ENCODE data around the gene GRM6. TPM values are rescaled to one million over a fixed set of nuclear protein-coding genes. Genes with fewer than 3 reads are reported as not detected.

GRM6 gene
- total RNA-seq, 2 experiments from 2014 or later, result not detected

DNA sequence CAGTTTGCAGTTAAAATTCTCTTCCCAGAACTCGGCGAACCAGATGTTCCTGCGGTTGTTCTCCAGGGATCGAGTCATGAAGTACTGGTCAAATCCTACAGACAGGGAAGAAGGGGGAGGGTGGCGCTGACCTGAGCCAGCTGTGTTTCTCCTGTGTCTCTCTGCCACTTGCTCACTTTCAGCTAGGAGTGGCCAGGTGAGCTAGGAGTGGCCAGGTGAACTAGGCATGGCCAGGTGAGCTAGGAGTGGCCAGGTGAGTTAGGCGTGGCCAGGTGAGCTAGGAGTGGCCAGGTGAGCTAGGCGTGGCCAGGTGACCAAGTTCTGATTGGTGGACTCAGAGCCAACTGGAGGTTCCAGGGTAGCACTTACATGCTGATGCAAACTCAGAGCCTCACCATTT is 5.8 kb downstream of the GRM6 start:
- H3K9me3 Mint-ChIP-seq, result peaks cover 3% of the 10 kb centered on the region
- Histone ChIP-seq H3K4me1 (ENCODE audit: insufficient read depth, low read length) (no peaks in the 10 kb centered on the region), H3K27me3 (ENCODE audit: control insufficient read depth in 1 of 2, insufficient read depth in 2 of 2, low read length in 2 of 2) (peaks cover 14 to 16% of the 10 kb centered on the region in 2 experiments), H3K36me3 (ENCODE audit: insufficient read depth, low read length) (no peaks in the 10 kb centered on the region), H3K9me3 (ENCODE audit: control insufficient read depth in 1 of 2, insufficient read depth in 1 of 2, low read length in 2 of 2) (peaks cover 10 to 90% of the 10 kb centered on the region in 2 experiments), H3K27ac (ENCODE audit: low read depth in 1 of 2, low read length in 2 of 2) (no peak overlapping the region), H3K4me3 (ENCODE audit: low read length) (no peak overlapping the region)
- no peak overlapping the region for H3K4me3 Mint-ChIP-seq
- no peak for TF ChIP-seq CTCF (IDR thresholded peaks at IDR 0.05)
- POLR2A ChIA-PET, result no interaction called here
- no peak for DNase-seq
- H3K4me1 Mint-ChIP-seq (ENCODE audit: low read depth), result no peaks in the 10 kb centered on the region
- CTCF ChIA-PET, result no interaction called here
- ATAC-seq (ENCODE audit: poor library complexity), result no peak
- no peaks in the 10 kb centered on the region for H3K36me3 Mint-ChIP-seq (ENCODE audit: low read depth)
- intact Hi-C loops (cut with DNase I, micrococcal nuclease), result no loop called here
- H3K27ac Mint-ChIP-seq, result no peak overlapping the region
- H3K27me3 Mint-ChIP-seq, result peaks cover 24% of the 10 kb centered on the region

DNA sequence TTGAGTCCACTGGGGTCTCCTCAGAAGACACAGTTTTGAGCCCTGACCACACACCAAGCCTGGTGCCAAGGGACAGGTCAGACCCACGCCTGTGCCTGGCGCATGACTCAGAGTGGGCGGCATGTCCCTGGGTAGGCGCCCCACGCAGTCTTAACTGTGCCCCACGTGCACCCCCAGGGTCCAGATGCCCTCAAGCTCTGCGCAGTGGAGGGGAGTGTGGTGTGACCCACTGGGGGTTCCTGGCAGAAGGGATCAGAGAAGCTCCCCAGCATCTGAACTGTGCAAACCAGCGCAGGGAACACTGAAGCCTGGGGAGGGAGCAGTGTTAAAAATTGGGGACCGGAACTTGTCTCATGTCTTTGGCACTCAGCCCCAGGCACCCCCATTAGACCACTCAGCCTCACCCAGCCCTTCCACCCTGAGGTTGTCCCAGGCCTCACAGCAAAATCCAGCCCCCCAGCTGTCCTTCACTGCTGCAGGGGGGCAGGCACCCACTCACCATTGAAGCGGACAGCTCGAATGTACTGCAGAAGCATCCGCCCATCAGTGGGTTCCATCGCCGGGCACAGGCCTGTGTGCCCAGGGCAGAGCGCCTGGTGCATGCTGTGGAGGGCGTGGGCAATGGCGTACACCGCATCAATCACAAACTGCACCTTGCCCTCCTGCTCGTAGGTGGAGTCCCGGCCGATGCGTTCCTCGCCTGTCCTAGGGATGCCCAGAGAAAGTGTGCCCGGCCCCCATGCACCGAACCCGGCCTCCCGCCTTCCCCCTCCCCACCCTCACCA is 6.5 kb downstream of the GRM6 start:
- H3K4me3 Mint-ChIP-seq, result no peak overlapping the region
- Histone ChIP-seq H3K27ac (ENCODE audit: low read depth in 1 of 2, low read length in 2 of 2) (no peak overlapping the region), H3K4me3 (ENCODE audit: low read length) (no peak overlapping the region), H3K27me3 (ENCODE audit: control insufficient read depth in 1 of 2, insufficient read depth in 2 of 2, low read length in 2 of 2) (peaks cover 11 to 12% of the 10 kb centered on the region in 2 experiments), H3K4me1 (ENCODE audit: insufficient read depth, low read length) (no peaks in the 10 kb centered on the region), H3K9me3 (ENCODE audit: control insufficient read depth in 1 of 2, insufficient read depth in 1 of 2, low read length in 2 of 2) (peaks cover 12 to 90% of the 10 kb centered on the region in 2 experiments), H3K36me3 (ENCODE audit: insufficient read depth, low read length) (no peaks in the 10 kb centered on the region)
- no peak for DNase-seq
- peaks cover 20% of the 10 kb centered on the region for H3K27me3 Mint-ChIP-seq
- no peak for ATAC-seq (ENCODE audit: poor library complexity)
- no peak for TF ChIP-seq CTCF (IDR thresholded peaks at IDR 0.05)
- ChIA-PET CTCF (no interaction called here), POLR2A (no interaction called here)
- intact Hi-C loops (cut with DNase I, micrococcal nuclease), result no loop called here
- no peaks in the 10 kb centered on the region for H3K36me3 Mint-ChIP-seq (ENCODE audit: low read depth)
- no peak overlapping the region for H3K27ac Mint-ChIP-seq
- no peaks in the 10 kb centered on the region for H3K4me1 Mint-ChIP-seq (ENCODE audit: low read depth)
- H3K9me3 Mint-ChIP-seq, result peaks cover 3% of the 10 kb centered on the region

DNA sequence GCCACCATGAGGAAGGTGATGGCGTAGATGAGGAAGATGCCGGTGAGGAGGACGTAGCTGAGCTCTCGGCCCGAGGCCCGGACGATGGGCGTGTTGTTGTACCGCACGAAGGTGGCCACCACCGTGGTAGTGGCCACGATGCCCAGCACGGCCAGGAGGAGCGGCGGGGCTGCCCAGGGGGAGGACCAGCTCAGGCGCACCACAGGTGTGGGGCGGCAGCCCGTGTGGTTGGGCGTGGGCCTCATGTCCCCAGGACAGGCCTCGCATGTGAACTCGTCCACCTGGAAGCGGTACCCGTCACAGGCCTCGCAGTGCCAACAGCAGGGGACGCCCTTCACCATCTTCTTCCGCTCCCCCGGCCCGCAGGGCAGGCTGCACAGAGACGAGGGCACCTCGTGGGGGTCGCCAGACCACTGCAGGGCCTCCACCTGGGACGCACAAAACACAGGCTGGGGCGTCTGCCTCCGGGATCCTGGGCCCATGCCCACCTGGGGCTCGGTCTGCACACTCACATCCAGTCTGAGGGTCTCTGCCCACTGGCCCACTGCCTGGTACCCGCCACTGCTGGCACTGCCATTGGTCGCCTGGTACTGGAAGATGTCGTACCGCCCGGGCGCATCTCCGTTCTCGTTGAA is 8.7 kb downstream of the GRM6 start:
- no peak for TF ChIP-seq CTCF (IDR thresholded peaks at IDR 0.05)
- peaks cover 12 to 93% of the 10 kb centered on the region in 2 experiments for H3K9me3 ChIP-seq (ENCODE audit: control insufficient read depth in 1 of 2, insufficient read depth in 1 of 2, low read length in 2 of 2)
- no peak for ATAC-seq (ENCODE audit: poor library complexity)
- Mint-ChIP-seq H3K27ac (no peak overlapping the region), H3K9me3 (peaks cover 3% of the 10 kb centered on the region), H3K4me3 (no peak overlapping the region), H3K4me1 (ENCODE audit: low read depth) (no peaks in the 10 kb centered on the region), H3K36me3 (ENCODE audit: low read depth) (no peaks in the 10 kb centered on the region), H3K27me3 (no peaks in the 10 kb centered on the region)
- CTCF ChIA-PET, result no interaction called here
- H3K4me1 ChIP-seq (ENCODE audit: insufficient read depth, low read length), result no peaks in the 10 kb centered on the region
- H3K27me3 ChIP-seq (ENCODE audit: control insufficient read depth in 1 of 2, insufficient read depth in 2 of 2, low read length in 2 of 2), result peaks cover 0 to under 1% of the 10 kb centered on the region in 2 experiments
- no peaks in the 10 kb centered on the region for H3K36me3 ChIP-seq (ENCODE audit: insufficient read depth, low read length)
- no peak for DNase-seq
- POLR2A ChIA-PET, result no interaction called here
- H3K4me3 ChIP-seq (ENCODE audit: low read length), result no peak overlapping the region
- H3K27ac ChIP-seq (ENCODE audit: low read depth in 1 of 2, low read length in 2 of 2), result no peak overlapping the region
- intact Hi-C loops (cut with DNase I, micrococcal nuclease), result no loop called here
